Measurements from ENCODE around the gene PON1. TPM values are rescaled to one million over a fixed set of nuclear protein-coding genes. Genes with fewer than 3 reads are reported as not detected.

PON1 gene
- total and polyA plus RNA-seq, 2 experiments from 2014 or later = 0.69 to 1.2 TPM

- Mint-ChIP-seq H3K4me3 (no peak overlapping the region), H3K36me3 (ENCODE audit: low read depth) (no peaks in the 10 kb centered on the region), H3K27me3 (ENCODE audit: insufficient read depth, low read depth, poor library complexity) (peaks cover 1% of the 10 kb centered on the region), H3K9me3 (no peaks in the 10 kb centered on the region), H3K27ac (no peak overlapping the region), H3K4me1 (peaks cover 2% of the 10 kb centered on the region; the same call in 2 of the 3 replicates)
- Histone ChIP-seq H3K79me2 (replicated peaks; ENCODE audit: insufficient read depth) (no peaks in the 10 kb centered on the region), H3K36me3 (ENCODE audit: insufficient read depth) (no peaks in the 10 kb centered on the region), H3K4me3 (no peak overlapping the region), H3F3A (replicated peaks; ENCODE audit: low read depth) (no peaks in the 10 kb centered on the region), H4K20me1 (replicated peaks; ENCODE audit: insufficient read depth) (no peaks in the 10 kb centered on the region), H3K4me1 (ENCODE audit: insufficient read depth) (no peaks in the 10 kb centered on the region), H3K4me2 (no peak overlapping the region), H3K9me2 (ENCODE audit: insufficient read depth) (peaks cover 4% of the 10 kb centered on the region; the same call in 1 of the 2 replicates), H3K27me3 (ENCODE audit: insufficient read depth) (no peaks in the 10 kb centered on the region), H2AFZ (no peak overlapping the region), H3K27ac (ENCODE audit: low read depth) (no peak overlapping the region)
- peak; percentile 10 for DNase-seq (ENCODE audit: low spot score)
- TF ChIP-seq POLR2AphosphoS5 (IDR thresholded peaks at IDR 0.05; ENCODE audit: low read depth) (no peak), REST (IDR thresholded peaks at IDR 0.05; ENCODE audit: unreplicated experiment) (no peak), EZH2phosphoT487 (IDR thresholded peaks at IDR 0.05; ENCODE audit: unreplicated experiment) (no peak), ZNF462 (CRISPR knock-in tag; IDR thresholded peaks at IDR 0.05) (no peak), EZH2 (IDR thresholded peaks at IDR 0.05; ENCODE audit: low read depth, unreplicated experiment) (no peak), NANOG (IDR thresholded peaks at IDR 0.05; ENCODE audit: borderline replicate concordance) (no peak), CTCF (conservative IDR thresholded peaks at IDR 0.05; ENCODE audit: low read depth in 2 of 2) (no peak), ZNF331 (CRISPR knock-in tag; IDR thresholded peaks at IDR 0.05; ENCODE audit: low read depth) (no peak), ZNF114 (CRISPR knock-in tag; IDR thresholded peaks at IDR 0.05) (no peak), STAT1 (IDR thresholded peaks at IDR 0.05; ENCODE audit: unreplicated experiment) (no peak), CREB1 (CRISPR knock-in tag; IDR thresholded peaks at IDR 0.05; ENCODE audit: low read depth) (no peak), JUNB (IDR thresholded peaks at IDR 0.05; ENCODE audit: unreplicated experiment) (no peak), ETS1 (IDR thresholded peaks at IDR 0.05) (no peak)
- ATAC-seq = peak; percentile 29; the same call in 2 of the 3 replicates
Observed at GRCh38 chr7:95317546-95317945, 6.8 kb downstream of the PON1 start.
